HFFc6 (cell line): Measurements from ENCODE around the gene MUS81. TPM values are rescaled to one million over a fixed set of nuclear protein-coding genes. Genes with fewer than 3 reads are reported as not detected.

Source experiments
- DNase-seq: peaks from one replicate; pipeline ENCODE4 v3.0.0-alpha.2; 2018
- H3K27ac Mint-ChIP-seq: 2 replicates; pipeline ENCODE4 v1.8.0; 2020; ENCODE audit warnings: mild to moderate bottlenecking, mixed read lengths
- H3K27me3 Mint-ChIP-seq: 2 replicates; pipeline ENCODE4 v1.8.0; 2021; ENCODE audit warnings: mild to moderate bottlenecking, moderate library complexity, mixed read lengths; ENCODE audit not compliant: insufficient read depth
- H3K36me3 Mint-ChIP-seq: 2 replicates; pipeline ENCODE4 v1.8.0; 2021; ENCODE audit warnings: low read depth, mixed read lengths
- H3K4me1 Mint-ChIP-seq: 2 replicates; pipeline ENCODE4 v1.8.0; 2020; ENCODE audit warnings: low read depth, mixed read lengths
- H3K4me3 Mint-ChIP-seq: 2 replicates; pipeline ENCODE4 v1.8.0; 2020; ENCODE audit warnings: mild to moderate bottlenecking, moderate library complexity, mixed read lengths
- H3K9me3 Mint-ChIP-seq: 2 replicates; pipeline ENCODE4 v1.8.0; 2020; ENCODE audit warnings: mild to moderate bottlenecking, mixed read lengths
- total RNA-seq, 6 experiments: library from RNA; stranded (reverse); fragmentation: NEBNext Ultra II Directional; extraction: Animal tissue kit (Norgen Biotek cat#: 25700); gene quantifications; 2 replicates in 1 of 6; 3 replicates in 5 of 6; pipeline ENCODE4 v1.2.3, GENCODE V29; 2021
- TF ChIP-seq, protein P1 (sequence below): fragments of 200-600 bp; sonication (generic); IDR thresholded peaks from 2 replicates; pipeline ENCODE4 v1.5.0; 2021; ENCODE audit warnings: antibody characterized with exemption, mild to moderate bottlenecking

Gene MUS81
- total RNA-seq, 6 experiments from 2014 or later, result 38.4 to 47.9 (median 43.1) TPM

DNA sequence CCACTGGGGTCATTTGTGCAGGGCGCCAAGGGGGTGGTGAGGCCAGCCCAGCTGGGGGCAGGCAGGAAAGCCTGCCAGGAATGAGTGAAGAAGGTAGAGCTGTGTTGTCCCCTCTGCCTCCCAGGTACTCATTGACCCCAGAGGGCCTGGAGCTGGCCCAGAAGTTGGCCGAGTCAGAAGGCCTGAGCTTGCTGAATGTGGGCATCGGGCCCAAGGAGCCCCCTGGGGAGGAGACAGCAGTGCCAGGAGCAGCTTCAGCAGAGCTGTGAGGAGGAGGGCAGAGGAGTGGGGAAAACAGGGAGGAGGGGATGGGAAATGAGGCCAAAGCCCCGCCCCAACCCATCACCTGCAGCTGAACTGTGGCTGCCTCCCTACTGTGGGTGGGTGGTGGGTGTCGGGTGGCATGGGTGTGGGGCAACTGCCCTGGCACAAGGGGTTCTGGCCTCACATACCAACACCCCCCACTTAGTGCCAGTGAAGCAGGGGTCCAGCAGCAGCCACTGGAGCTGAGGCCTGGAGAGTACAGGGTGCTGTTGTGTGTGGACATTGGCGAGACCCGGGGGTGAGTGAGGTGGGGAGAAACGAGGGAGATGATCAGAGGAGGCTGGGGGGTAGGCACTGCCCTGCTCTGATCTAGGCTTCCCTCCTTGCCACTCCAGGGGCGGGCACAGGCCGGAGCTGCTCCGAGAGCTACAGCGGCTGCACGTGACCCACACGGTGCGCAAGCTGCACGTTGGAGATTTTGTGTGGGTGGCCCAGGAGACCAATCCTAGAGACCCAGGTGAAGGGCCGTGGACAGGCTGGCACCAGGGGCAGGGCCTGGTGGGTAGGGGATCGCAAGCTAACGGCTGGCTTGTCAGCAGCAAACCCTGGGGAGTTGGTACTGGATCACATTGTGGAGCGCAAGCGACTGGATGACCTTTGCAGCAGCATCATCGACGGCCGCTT lies 3.0 kb downstream of the MUS81 start:
- Mint-ChIP-seq H3K4me3 (peak overlapping the region; percentile 92), H3K4me1 (peaks cover 46% of the 10 kb centered on the region), H3K27me3 (peaks cover 21% of the 10 kb centered on the region), H3K27ac (peak overlapping the region; percentile 84), H3K9me3 (no peaks in the 10 kb centered on the region), H3K36me3 (peaks cover 26% of the 10 kb centered on the region)
- DNase-seq, result no peak
- TF ChIP-seq, protein P1, sequence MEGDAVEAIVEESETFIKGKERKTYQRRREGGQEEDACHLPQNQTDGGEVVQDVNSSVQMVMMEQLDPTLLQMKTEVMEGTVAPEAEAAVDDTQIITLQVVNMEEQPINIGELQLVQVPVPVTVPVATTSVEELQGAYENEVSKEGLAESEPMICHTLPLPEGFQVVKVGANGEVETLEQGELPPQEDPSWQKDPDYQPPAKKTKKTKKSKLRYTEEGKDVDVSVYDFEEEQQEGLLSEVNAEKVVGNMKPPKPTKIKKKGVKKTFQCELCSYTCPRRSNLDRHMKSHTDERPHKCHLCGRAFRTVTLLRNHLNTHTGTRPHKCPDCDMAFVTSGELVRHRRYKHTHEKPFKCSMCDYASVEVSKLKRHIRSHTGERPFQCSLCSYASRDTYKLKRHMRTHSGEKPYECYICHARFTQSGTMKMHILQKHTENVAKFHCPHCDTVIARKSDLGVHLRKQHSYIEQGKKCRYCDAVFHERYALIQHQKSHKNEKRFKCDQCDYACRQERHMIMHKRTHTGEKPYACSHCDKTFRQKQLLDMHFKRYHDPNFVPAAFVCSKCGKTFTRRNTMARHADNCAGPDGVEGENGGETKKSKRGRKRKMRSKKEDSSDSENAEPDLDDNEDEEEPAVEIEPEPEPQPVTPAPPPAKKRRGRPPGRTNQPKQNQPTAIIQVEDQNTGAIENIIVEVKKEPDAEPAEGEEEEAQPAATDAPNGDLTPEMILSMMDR, result no peak

DNA sequence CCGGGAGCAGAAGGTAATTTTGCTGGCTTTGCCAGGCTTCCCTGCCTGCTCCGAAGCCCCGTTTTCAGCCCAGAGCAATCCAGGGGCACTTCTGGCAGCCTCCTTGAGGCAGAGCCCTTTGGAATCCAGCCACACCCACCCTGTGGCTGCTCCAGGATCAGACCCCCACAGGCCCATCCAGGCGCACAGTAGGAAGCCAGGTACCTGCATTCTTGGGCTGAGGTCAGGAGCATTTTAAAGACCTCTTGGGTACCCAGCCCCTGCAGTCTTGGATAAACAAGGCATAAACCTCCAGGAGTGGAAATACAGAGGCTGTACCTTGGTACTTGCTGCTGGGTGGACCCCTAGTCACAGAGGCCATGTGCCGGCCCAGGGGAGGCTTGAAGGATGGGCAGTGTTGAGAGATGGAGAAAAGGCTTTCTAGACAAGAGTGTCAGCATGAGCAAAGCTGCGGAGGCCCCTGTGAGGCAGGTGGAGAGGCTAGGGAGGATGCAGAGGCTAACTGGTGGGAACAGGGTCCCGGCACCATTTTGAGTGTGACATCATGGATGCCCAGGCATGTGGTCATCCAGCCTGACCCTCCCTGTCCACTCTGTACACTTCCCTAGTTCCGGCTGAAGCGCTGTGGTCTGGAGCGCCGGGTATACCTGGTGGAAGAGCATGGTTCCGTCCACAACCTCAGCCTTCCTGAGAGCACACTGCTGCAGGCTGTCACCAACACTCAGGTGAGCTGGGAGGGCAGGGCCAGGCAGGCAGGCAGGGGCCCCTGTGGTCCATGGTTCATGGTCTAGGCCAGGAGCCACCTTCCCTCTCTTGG lies 3.9 kb downstream of the MUS81 start:
- no peaks in the 10 kb centered on the region for H3K9me3 Mint-ChIP-seq
- TF ChIP-seq, protein P1, result no peak
- DNase-seq, result no peak
- H3K36me3 Mint-ChIP-seq, result peaks cover 35% of the 10 kb centered on the region
- H3K27ac Mint-ChIP-seq, result peak overlapping the region; percentile 57; the same call in 1 of the 2 replicates
- peaks cover 19% of the 10 kb centered on the region for H3K27me3 Mint-ChIP-seq
- peaks cover 40% of the 10 kb centered on the region for H3K4me1 Mint-ChIP-seq
- H3K4me3 Mint-ChIP-seq, result no peak overlapping the region; the same call in 1 of the 2 replicates

DNA sequence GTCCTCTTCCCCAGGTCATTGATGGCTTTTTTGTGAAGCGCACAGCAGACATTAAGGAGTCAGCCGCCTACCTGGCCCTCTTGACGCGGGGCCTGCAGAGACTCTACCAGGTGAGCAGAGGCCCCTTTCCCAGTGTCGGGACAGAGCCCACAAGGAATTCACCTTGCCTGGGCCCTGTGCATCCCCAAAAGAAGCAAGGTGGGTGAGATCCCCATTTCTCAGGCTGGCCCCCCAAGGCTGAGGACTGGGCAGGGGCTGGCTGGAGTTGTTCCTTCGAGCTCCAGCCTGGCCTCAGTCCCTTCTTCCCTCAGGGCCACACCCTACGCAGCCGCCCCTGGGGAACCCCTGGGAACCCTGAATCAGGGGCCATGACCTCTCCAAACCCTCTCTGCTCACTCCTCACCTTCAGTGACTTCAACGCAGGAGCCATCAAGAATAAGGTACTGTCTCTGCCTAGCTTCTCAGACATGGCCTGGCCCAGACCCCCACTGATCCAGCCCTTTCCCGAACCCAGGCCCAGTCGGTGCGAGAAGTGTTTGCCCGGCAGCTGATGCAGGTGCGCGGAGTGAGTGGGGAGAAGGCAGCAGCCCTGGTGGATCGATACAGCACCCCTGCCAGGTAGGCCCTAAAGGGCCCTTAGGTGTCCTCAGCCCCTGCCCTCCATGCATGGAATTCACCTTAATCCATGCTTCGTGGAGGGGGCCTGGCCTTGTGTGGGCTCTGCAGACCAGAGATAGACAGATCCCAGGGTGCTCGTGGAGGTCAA lies 4.7 kb downstream of the MUS81 start:
- H3K9me3 Mint-ChIP-seq, result no peaks in the 10 kb centered on the region
- H3K4me1 Mint-ChIP-seq, result peaks cover 43% of the 10 kb centered on the region
- TF ChIP-seq, protein P1, result no peak
- peaks cover 43% of the 10 kb centered on the region for H3K36me3 Mint-ChIP-seq
- no peak for DNase-seq
- H3K4me3 Mint-ChIP-seq, result no peak overlapping the region; the same call in 1 of the 2 replicates
- H3K27me3 Mint-ChIP-seq, result peaks cover 20% of the 10 kb centered on the region
- H3K27ac Mint-ChIP-seq, result peak overlapping the region; percentile 27

DNA sequence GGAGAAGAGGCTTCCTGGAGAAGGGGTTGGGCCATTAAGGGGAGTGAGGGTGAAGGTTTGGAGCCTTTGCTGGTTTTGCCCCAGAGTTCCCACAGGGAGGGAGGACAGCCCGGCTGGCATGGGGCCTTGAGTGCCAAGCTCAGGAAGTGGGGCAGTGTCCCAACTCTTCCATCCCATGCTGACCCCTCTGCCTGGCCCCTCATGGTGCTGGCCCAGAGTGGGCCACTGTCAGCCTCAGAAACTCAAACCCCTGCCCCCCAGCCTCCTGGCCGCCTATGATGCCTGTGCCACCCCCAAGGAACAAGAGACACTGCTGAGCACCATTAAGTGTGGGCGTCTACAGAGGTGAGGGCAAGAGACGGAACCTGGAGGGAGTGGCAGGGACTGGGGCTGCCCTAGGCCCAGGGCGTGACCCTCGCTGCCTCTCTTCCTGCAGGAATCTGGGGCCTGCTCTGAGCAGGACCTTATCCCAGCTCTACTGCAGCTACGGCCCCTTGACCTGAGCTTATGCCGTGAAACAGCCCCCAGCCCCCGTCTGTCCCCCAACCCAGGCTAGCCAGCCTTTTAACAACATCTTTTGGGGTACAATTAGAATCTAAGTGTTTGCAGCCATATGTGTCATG lies 5.4 kb downstream of the MUS81 start:
- H3K9me3 Mint-ChIP-seq, result no peaks in the 10 kb centered on the region
- peaks cover 48% of the 10 kb centered on the region for H3K36me3 Mint-ChIP-seq
- TF ChIP-seq, protein P1, result no peak
- H3K27ac Mint-ChIP-seq, result peak overlapping the region; percentile 27; the same call in 1 of the 2 replicates
- no peak for DNase-seq
- peaks cover 47% of the 10 kb centered on the region for H3K4me1 Mint-ChIP-seq
- peaks cover 24% of the 10 kb centered on the region for H3K27me3 Mint-ChIP-seq
- no peak overlapping the region; the same call in 1 of the 2 replicates for H3K4me3 Mint-ChIP-seq
